ENCODE results near the gene CIDEB. TPM values are rescaled to one million over a fixed set of nuclear protein-coding genes. Genes with fewer than 3 reads are reported as not detected.
A peak's percentile ranks its signal among the peaks of the same experiment; 100 is the strongest.

The CIDEB gene
- total RNA-seq, 1 donor from 2014 or later = 27.4 TPM

- ATAC-seq = peak; percentile 2
These were observed 4.2 kb upstream of the CIDEB start for GRCh38 chr14:24311837-24312615.

- ATAC-seq = peak; percentile 63
These were observed 3.1 kb upstream of the CIDEB start, which contains the start of gene LTB4R for GRCh38 chr14:24310646-24311604. Gene LTB4R, plus strand, starts transcription at chr14:24311502. Its CDS starts 4,150 bp downstream, at chr14:24315652.

- ATAC-seq = peak; percentile 9
These were observed 2.5 kb upstream of the CIDEB start for GRCh38 chr14:24310265-24310645.

GRCh38 chr14:24309538-24310264 is 1.9 kb upstream of the CIDEB start, which contains the start of gene LTB4R2:
Gene LTB4R2, plus strand, starts transcription at chr14:24310140. Its CDS starts 525 bp downstream, at chr14:24310665.
- ATAC-seq = peak; percentile 63

- no peak for ATAC-seq
These were observed 756 bp upstream of the CIDEB start for GRCh38 chr14:24308342-24309124.

GRCh38 chr14:24307156-24307574 is 612 bp downstream of the CIDEB start:
- no peak for ATAC-seq

- ATAC-seq = no peak
These were observed 3.8 kb downstream of the CIDEB start for GRCh38 chr14:24304019-24304387.

- no peak for ATAC-seq
These were observed 7.3 kb downstream of the CIDEB start for GRCh38 chr14:24300326-24300980.

GRCh38 chr14:24299255-24300191 is 8.3 kb downstream of the CIDEB start, which contains the start of the genes DHRS1 and NOP9:
Gene DHRS1, minus strand, starts transcription at chr14:24299780. Its CDS starts 674 bp downstream, at chr14:24299106.
Gene NOP9, plus strand, starts transcription at chr14:24299850. Its CDS starts 105 bp downstream, at chr14:24299955.
- ATAC-seq = peak; percentile 89

- peak; percentile 83 for ATAC-seq
These were observed 8.9 kb downstream of the CIDEB start for GRCh38 chr14:24298892-24299254.

- ATAC-seq = peak; percentile 11
These were observed 10.4 kb downstream of the CIDEB start for GRCh38 chr14:24297190-24297964.

GRCh38 chr14:24296341-24297157 is 11.2 kb downstream of the CIDEB start:
- peak; percentile 58 for ATAC-seq

GRCh38 chr14:24293525-24293924 is 14.3 kb downstream of the CIDEB start:
- no peak for ATAC-seq

GRCh38 chr14:24292118-24292807 is 15.5 kb downstream of the CIDEB start:
- ATAC-seq = no peak

GRCh38 chr14:24291446-24292117 is 16.2 kb downstream of the CIDEB start:
- no peak for ATAC-seq

GRCh38 chr14:24290746-24291145 is 17.0 kb downstream of the CIDEB start:
- no peak for ATAC-seq

Data from esophagus mucosa (tissue), 1 donor.